ENCODE data around the gene RIOK1. TPM values are rescaled to one million over a fixed set of nuclear protein-coding genes. Genes with fewer than 3 reads are reported as not detected.

RIOK1 gene
- total RNA-seq, 1 donor from 2014 or later = 21.9 TPM

GRCh38 chr6:7417684-7418083 is 28.1 kb downstream of the RIOK1 start:
- Histone ChIP-seq H3K27me3 (ENCODE audit: control insufficient read depth, insufficient read depth, low read length) (no peaks in the 10 kb centered on the region), H3K4me3 (ENCODE audit: low read depth, low read length) (no peak overlapping the region), H3K36me3 (ENCODE audit: control insufficient read depth, insufficient read depth, low read length) (peaks cover 9% of the 10 kb centered on the region)
- no peak for DNase-seq (ENCODE audit: low read depth)
- FAIRE-seq = no peak
- TF ChIP-seq, protein P1, sequence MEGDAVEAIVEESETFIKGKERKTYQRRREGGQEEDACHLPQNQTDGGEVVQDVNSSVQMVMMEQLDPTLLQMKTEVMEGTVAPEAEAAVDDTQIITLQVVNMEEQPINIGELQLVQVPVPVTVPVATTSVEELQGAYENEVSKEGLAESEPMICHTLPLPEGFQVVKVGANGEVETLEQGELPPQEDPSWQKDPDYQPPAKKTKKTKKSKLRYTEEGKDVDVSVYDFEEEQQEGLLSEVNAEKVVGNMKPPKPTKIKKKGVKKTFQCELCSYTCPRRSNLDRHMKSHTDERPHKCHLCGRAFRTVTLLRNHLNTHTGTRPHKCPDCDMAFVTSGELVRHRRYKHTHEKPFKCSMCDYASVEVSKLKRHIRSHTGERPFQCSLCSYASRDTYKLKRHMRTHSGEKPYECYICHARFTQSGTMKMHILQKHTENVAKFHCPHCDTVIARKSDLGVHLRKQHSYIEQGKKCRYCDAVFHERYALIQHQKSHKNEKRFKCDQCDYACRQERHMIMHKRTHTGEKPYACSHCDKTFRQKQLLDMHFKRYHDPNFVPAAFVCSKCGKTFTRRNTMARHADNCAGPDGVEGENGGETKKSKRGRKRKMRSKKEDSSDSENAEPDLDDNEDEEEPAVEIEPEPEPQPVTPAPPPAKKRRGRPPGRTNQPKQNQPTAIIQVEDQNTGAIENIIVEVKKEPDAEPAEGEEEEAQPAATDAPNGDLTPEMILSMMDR (IDR thresholded peaks at IDR 0.05; ENCODE audit: insufficient read depth, low read length, severe bottlenecking) = no peak

DNA sequence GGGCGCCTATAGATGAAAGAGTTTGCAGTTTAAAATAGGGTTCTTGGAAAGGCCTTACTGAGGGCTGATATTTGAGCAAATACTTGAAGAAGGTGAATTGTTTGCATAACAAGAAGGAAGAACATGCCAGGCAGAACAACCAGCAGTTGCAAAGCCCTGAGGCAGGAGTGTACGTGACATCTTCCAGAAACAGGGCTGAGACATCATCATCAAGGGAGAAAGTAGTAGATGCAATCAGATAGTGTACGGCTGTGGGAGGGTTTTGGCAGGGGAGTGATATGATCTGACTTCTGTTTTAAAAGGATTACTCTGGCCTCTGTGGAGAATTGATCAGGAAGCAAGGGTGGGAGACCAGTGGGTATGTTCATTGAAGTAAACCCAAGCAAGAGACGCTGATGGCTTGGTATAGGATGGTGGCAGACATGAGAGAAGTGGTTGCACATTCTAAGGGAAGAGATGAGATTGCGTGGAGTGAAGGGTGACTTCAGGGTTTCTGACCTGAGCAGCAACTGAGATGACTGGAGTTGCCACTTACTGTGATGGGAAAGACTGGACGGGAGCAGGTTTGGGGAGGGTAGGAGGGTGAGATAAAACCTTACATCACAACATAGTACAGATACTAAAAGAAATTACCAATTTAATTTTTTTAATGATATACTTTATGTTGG is 28.8 kb downstream of the RIOK1 start:
- TF ChIP-seq, protein P1 (IDR thresholded peaks at IDR 0.05; ENCODE audit: insufficient read depth, low read length, severe bottlenecking) = no peak
- Histone ChIP-seq H3K36me3 (ENCODE audit: control insufficient read depth, insufficient read depth, low read length) (peaks cover 9% of the 10 kb centered on the region), H3K27me3 (ENCODE audit: control insufficient read depth, insufficient read depth, low read length) (no peaks in the 10 kb centered on the region), H3K4me3 (ENCODE audit: low read depth, low read length) (no peak overlapping the region)
- FAIRE-seq (no peak), DNase-seq (ENCODE audit: low read depth) (peak; percentile 84)

- Histone ChIP-seq H3K27me3 (ENCODE audit: control insufficient read depth, insufficient read depth, low read length) (no peaks in the 10 kb centered on the region), H3K4me3 (ENCODE audit: low read depth, low read length) (no peak overlapping the region), H3K36me3 (ENCODE audit: control insufficient read depth, insufficient read depth, low read length) (peaks cover 6% of the 10 kb centered on the region)
- no peak for FAIRE-seq
- TF ChIP-seq, protein P1 (IDR thresholded peaks at IDR 0.05; ENCODE audit: insufficient read depth, low read length, severe bottlenecking) = no peak
- no peak for DNase-seq (ENCODE audit: low read depth)
Observed at GRCh38 chr6:7419065-7419464, 29.5 kb downstream of the RIOK1 start.

DNA sequence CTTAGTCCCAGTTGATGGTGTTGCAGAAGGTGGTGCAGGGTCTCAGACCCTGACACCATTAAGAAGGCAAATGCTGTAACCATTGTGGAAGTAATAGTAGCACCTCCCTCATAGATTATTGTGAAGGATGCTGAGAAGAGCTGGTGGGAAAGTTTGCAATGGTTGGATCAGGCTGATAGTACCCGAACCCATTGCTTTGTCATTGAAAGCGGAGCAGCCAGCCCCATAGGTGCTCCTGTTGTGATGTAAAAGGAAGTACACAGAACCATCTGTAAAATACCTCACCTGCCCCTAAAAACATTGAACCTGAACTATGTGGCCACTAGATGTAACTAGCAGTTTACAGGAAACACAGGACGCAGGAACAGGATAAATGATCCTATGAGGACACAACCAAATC is 31.5 kb downstream of the RIOK1 start:
- no peak overlapping the region for H3K4me3 ChIP-seq (ENCODE audit: low read depth, low read length)
- H3K36me3 ChIP-seq (ENCODE audit: control insufficient read depth, insufficient read depth, low read length) = peaks cover 1% of the 10 kb centered on the region
- no peaks in the 10 kb centered on the region for H3K27me3 ChIP-seq (ENCODE audit: control insufficient read depth, insufficient read depth, low read length)
- TF ChIP-seq, protein P1 (IDR thresholded peaks at IDR 0.05; ENCODE audit: insufficient read depth, low read length, severe bottlenecking) = no peak
- DNase-seq (ENCODE audit: low read depth) = no peak
- FAIRE-seq = no peak

DNA sequence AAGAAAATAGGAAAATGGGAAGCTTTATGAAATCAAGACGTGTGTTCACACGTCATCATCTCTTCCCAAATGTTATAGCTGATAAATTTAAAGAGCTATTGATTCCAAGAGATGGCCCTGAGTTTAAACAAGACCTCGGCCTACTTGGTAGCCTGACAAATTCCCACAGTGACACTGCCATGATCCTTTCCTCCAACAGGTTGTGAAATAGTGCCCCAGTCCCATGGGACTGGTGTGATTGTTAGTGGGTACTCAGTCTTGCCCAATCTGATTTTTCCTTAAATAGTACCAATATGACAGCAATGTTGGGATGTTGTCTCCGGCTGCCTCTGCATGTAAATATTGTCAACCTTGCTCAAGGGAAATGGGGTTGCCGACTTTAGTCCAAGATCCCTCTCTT is 34.5 kb downstream of the RIOK1 start:
- H3K4me3 ChIP-seq (ENCODE audit: low read depth, low read length) = no peak overlapping the region
- DNase-seq (ENCODE audit: low read depth) = no peak
- no peaks in the 10 kb centered on the region for H3K36me3 ChIP-seq (ENCODE audit: control insufficient read depth, insufficient read depth, low read length)
- H3K27me3 ChIP-seq (ENCODE audit: control insufficient read depth, insufficient read depth, low read length) = no peaks in the 10 kb centered on the region
- no peak for FAIRE-seq
- TF ChIP-seq, protein P1 (IDR thresholded peaks at IDR 0.05; ENCODE audit: insufficient read depth, low read length, severe bottlenecking) = no peak

Data from bronchial epithelial cell (primary cell).